GM10248 (cell line): ENCODE measurements around the gene CEP41.

Source experiments
- CTCF ChIA-PET: fragments of 300-600 bp; sonication (Branson Sonifier 250); formaldehyde crosslinking; extraction: SDS; loops from one replicate; lab custom pipeline; 2021; ENCODE audit warnings: antibody characterized with exemption; lab: Yijun Ruan, JAX
- POLR2A ChIA-PET: fragments of 350-650 bp; sonication (Branson Sonifier 250); formaldehyde crosslinking; extraction: SDS; loops from one replicate; lab custom pipeline; 2020; ENCODE audit warnings: antibody characterized with exemption; lab: Yijun Ruan, JAX
- DNase-seq: peaks from one replicate; pipeline ENCODE4 v3.0.0; 2012; ENCODE audit errors: extremely low spot score
- TF ChIP-seq, protein P1 (sequence below): IDR thresholded peaks from 2 replicates; pipeline ENCODE4 v1.5.1; 2012; ENCODE audit warnings: mild to moderate bottlenecking, low read depth; ENCODE audit errors: extremely low read depth, missing control alignments, control extremely low read depth

CEP41 gene

GRCh38 chr7:130405003-130405402 is 35.8 kb downstream of the CEP41 start:
- POLR2A ChIA-PET: no interaction called here
- DNase-seq: no peak
- TF ChIP-seq, protein P1, sequence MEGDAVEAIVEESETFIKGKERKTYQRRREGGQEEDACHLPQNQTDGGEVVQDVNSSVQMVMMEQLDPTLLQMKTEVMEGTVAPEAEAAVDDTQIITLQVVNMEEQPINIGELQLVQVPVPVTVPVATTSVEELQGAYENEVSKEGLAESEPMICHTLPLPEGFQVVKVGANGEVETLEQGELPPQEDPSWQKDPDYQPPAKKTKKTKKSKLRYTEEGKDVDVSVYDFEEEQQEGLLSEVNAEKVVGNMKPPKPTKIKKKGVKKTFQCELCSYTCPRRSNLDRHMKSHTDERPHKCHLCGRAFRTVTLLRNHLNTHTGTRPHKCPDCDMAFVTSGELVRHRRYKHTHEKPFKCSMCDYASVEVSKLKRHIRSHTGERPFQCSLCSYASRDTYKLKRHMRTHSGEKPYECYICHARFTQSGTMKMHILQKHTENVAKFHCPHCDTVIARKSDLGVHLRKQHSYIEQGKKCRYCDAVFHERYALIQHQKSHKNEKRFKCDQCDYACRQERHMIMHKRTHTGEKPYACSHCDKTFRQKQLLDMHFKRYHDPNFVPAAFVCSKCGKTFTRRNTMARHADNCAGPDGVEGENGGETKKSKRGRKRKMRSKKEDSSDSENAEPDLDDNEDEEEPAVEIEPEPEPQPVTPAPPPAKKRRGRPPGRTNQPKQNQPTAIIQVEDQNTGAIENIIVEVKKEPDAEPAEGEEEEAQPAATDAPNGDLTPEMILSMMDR: no peak
- CTCF ChIA-PET: no interaction called here

- POLR2A ChIA-PET: no interaction called here
- CTCF ChIA-PET: interaction anchor here (0.7 to 1.3 kb wide), 3 partner anchors 10 to 26 kb away, joined by 3 read pairs; no protein-coding TSS in a partner anchor
- TF ChIP-seq, protein P1: no peak
- DNase-seq: no peak
Observed at GRCh38 chr7:130401578-130401977, 39.2 kb downstream of the CEP41 start.

- TF ChIP-seq, protein P1: no peak
- POLR2A ChIA-PET: no interaction called here
- DNase-seq: no peak
- CTCF ChIA-PET: interaction anchor here (0.9 kb wide), 1 partner anchor 26 kb away, joined by 3 read pairs; no protein-coding TSS in a partner anchor
Observed at GRCh38 chr7:130401101-130401500, 39.7 kb downstream of the CEP41 start.

DNA sequence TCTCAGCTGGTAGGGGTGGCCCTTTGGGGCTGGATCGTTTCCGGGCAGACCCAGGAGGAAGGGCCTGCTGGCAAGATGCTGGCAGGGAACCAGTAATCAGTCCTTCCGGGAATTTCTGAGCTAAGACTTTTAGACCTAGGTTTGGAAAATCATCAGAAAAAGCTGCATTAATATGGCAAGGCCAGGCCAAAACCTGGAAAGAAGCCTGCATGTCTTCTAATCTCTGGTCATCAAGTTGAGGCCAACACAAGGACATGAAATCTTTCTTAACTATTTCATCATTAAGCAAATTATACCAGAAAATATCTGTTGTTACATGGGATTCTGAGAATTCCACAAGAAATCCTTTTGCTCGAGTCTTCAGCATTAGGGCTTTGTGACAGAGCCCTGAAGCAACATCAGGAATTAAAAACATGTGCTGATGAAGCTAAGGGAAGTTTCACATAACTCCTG is 40.7 kb downstream of the CEP41 start:
- no peak for DNase-seq
- CTCF ChIA-PET: interaction anchor here (0.7 kb wide), 1 partner anchor 19 kb away, joined by 3 read pairs; the partner anchor contains the start of gene CPA1
- TF ChIP-seq, protein P1: no peak
- POLR2A ChIA-PET: interaction anchor here (0.6 kb wide), 1 partner anchor 278 kb away, joined by 5 read pairs; no protein-coding TSS in a partner anchor

DNA sequence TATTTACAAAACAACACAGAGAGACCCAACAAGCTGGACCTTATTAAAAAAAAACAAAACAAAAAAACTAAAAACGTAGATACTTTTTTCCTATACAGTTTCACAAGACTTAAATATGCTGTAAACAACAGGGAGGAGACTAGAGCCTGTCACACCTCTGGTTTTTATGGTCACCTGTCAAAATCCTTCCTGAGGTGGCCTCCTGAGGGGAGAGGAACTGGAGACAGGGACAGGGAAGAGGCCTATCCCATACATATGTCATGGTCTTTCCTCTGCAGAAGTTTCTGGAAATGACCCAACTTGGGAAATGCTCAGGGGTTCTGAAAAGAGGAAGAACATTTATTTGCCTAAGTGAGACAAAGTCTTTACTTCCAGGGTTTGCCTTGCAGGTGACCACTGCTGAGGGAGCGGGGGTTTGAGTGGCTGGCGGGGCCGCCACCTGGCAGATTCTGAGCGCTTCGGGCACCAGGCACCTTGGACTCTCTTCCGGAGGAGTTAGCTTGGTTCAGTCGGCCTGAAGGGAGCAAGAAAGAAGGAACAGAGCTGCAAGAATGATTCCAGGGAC is 42.2 kb downstream of the CEP41 start:
- POLR2A ChIA-PET: no interaction called here
- CTCF ChIA-PET: interaction anchor here (1.4 kb wide), 1 partner anchor 14 kb away, joined by 4 read pairs; no protein-coding TSS in a partner anchor
- TF ChIP-seq, protein P1: no peak
- no peak for DNase-seq

- CTCF ChIA-PET: interaction anchor here (1.4 kb wide), 1 partner anchor 15 kb away, joined by 4 read pairs; no protein-coding TSS in a partner anchor
- TF ChIP-seq, protein P1: no peak
- POLR2A ChIA-PET: no interaction called here
Observed at GRCh38 chr7:130397758-130398073, 43.1 kb downstream of the CEP41 start.

More at GRCh38 chr7:130397758-130398073, 43.1 kb downstream of the CEP41 start:
- DNase-seq: no peak
